CD4-positive, alpha-beta T cell (primary cell): ENCODE results near the gene E2F4. TPM values are rescaled to one million over a fixed set of nuclear protein-coding genes. Genes with fewer than 3 reads are reported as not detected.

Source experiments
- ATAC-seq: fragments of 200-7000 bp; cut with Tn5 transposase; one replicate; pipeline ENCODE4 v1.10.0; 2022; ENCODE audit warnings: mild to moderate bottlenecking; ENCODE audit not compliant: poor library complexity
- CTCF ChIA-PET: fragments of 350-600 bp; sonication (Branson Sonifier 250); formaldehyde crosslinking; loops from one replicate; lab custom pipeline; 2021; ENCODE audit warnings: antibody characterized with exemption, inconsistent platforms; lab: Charles Lee
- POLR2A ChIA-PET: fragments of 350-600 bp; sonication (Branson Sonifier 250); formaldehyde crosslinking; loops from one replicate; lab custom pipeline; 2021; ENCODE audit warnings: antibody characterized with exemption, inconsistent platforms; lab: Charles Lee
- DNase-seq, 14 experiments: peaks; one replicate each; pipeline ENCODE4 v3.0.0-alpha.2; 2013 to 2020; ENCODE audit warnings: mixed read lengths in 2 of 14
- H3K27ac ChIP-seq, 2 donors: one replicate each; pipeline versions ENCODE4 v1.5.1 to v1.7.0; 2013; ENCODE audit warnings: low read length in 2 of 2, low read depth in 1 of 2, mild to moderate bottlenecking in 1 of 2
- H3K27me3 ChIP-seq, 2 experiments: 1 replicate in 1 of 2; 2 replicates in 1 of 2; pipeline versions ENCODE4 v1.6.1 to v1.7.0; 2013; ENCODE audit warnings: low read length in 2 of 2, control low read depth in 1 of 2, mild to moderate bottlenecking in 1 of 2, moderate library complexity in 1 of 2; ENCODE audit not compliant: insufficient read depth in 2 of 2, control insufficient read depth in 1 of 2
- H3K36me3 ChIP-seq: one replicate; pipeline ENCODE4 v1.6.1; 2013; ENCODE audit warnings: low read length, control low read depth; ENCODE audit not compliant: insufficient read depth
- H3K4me1 ChIP-seq: one replicate; pipeline ENCODE4 v1.6.1; 2013; ENCODE audit warnings: low read length, control low read depth; ENCODE audit not compliant: insufficient read depth
- H3K4me3 ChIP-seq: one replicate; pipeline ENCODE4 v1.5.1; 2013; ENCODE audit warnings: mild to moderate bottlenecking, low read length, moderate library complexity
- H3K9me3 ChIP-seq, 2 experiments: 1 replicate in 1 of 2; 2 replicates in 1 of 2; pipeline versions ENCODE4 v1.6.1 to v1.7.0; 2013; ENCODE audit warnings: low read length in 2 of 2, mild to moderate bottlenecking in 2 of 2, control low read depth in 1 of 2, moderate library complexity in 1 of 2; ENCODE audit not compliant: control insufficient read depth in 1 of 2, insufficient read depth in 1 of 2
- H3K27ac Mint-ChIP-seq: one replicate; pipeline ENCODE4 v1.8.0; 2020; ENCODE audit warnings: mixed read lengths
- H3K27me3 Mint-ChIP-seq: one replicate; pipeline ENCODE4 v1.8.0; 2021; ENCODE audit warnings: mixed read lengths
- H3K36me3 Mint-ChIP-seq: one replicate; pipeline ENCODE4 v1.8.0; 2021; ENCODE audit warnings: low read depth, mixed read lengths
- H3K4me1 Mint-ChIP-seq: one replicate; pipeline ENCODE4 v1.8.0; 2021; ENCODE audit warnings: low read depth, mixed read lengths
- H3K4me3 Mint-ChIP-seq: one replicate; pipeline ENCODE4 v1.8.0; 2020; ENCODE audit warnings: mild to moderate bottlenecking, mixed read lengths
- H3K9me3 Mint-ChIP-seq: one replicate; pipeline ENCODE4 v1.8.0; 2020; ENCODE audit warnings: mixed read lengths
- intact Hi-C, 2 experiments: fragments of 100-400 bp; cut with DNase I in 1 of 2; cut with micrococcal nuclease in 1 of 2; formaldehyde crosslinking; loops; one replicate each; pipeline versions ENCODE4 v1.15.1 to v1.9.0; 2023 to 2025; cut with DNase I, micrococcal nuclease
- total RNA-seq, 174 experiments: library from RNA in 2 of 174; stranded (reverse) in 2 of 174; gene quantifications; one replicate each; pipeline ENCODE4 v1.2.3 and lab custom pipeline; 2021 to 2026
- TF ChIP-seq, protein P1 (sequence below): fragments of 200-600 bp; IDR thresholded peaks from one replicate; pipeline ENCODE4 v1.8.0; 2022; ENCODE audit warnings: antibody characterized with exemption, mild to moderate bottlenecking

E2F4 gene
- total RNA-seq, 2 experiments from 2014 or later, result 50.9 to 56.1 TPM

DNA sequence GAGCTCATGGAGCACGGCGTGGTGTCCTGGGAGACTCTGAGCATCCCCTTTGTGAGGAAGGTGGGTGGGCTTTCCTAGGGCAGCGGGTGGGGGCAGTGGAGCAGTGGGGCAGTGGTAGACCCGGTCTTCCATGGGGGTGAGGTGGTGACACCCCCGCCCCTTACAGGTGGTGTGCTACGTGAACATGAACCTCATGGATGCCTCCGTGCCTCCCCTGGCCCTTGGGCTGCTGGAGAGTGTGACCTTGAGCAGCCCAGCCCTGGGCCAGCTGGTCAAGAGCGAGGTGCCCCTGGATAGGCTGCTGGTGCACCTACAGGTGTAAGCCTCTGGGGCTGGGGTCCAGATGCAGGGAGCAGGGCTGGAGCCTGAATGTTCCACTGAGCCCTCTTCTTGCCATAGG, 8.5 kb downstream of the E2F4 start:
- Histone ChIP-seq H3K9me3 (no peaks in the 10 kb centered on the region), H3K4me1 (peaks cover 10% of the 10 kb centered on the region), H3K36me3 (peaks cover 66% of the 10 kb centered on the region), H3K27ac (no peak overlapping the region), H3K27me3 (no peaks in the 10 kb centered on the region), H3K4me3 (no peak overlapping the region)
- H3K36me3 Mint-ChIP-seq, result peaks cover 62% of the 10 kb centered on the region
- H3K9me3 Mint-ChIP-seq, result no peaks in the 10 kb centered on the region
- no peak for ATAC-seq
- no peak overlapping the region for H3K4me3 Mint-ChIP-seq
- POLR2A ChIA-PET, result interaction anchor here (0.6 kb wide), 1 partner anchor 225 kb away, joined by 3 read pairs; no protein-coding TSS in a partner anchor
- TF ChIP-seq, protein P1, sequence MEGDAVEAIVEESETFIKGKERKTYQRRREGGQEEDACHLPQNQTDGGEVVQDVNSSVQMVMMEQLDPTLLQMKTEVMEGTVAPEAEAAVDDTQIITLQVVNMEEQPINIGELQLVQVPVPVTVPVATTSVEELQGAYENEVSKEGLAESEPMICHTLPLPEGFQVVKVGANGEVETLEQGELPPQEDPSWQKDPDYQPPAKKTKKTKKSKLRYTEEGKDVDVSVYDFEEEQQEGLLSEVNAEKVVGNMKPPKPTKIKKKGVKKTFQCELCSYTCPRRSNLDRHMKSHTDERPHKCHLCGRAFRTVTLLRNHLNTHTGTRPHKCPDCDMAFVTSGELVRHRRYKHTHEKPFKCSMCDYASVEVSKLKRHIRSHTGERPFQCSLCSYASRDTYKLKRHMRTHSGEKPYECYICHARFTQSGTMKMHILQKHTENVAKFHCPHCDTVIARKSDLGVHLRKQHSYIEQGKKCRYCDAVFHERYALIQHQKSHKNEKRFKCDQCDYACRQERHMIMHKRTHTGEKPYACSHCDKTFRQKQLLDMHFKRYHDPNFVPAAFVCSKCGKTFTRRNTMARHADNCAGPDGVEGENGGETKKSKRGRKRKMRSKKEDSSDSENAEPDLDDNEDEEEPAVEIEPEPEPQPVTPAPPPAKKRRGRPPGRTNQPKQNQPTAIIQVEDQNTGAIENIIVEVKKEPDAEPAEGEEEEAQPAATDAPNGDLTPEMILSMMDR, result no peak
- intact Hi-C loops, result no loop called here
- no peak overlapping the region for H3K27ac Mint-ChIP-seq
- DNase-seq, result no peak
- CTCF ChIA-PET, result no interaction called here
- no peaks in the 10 kb centered on the region for H3K27me3 Mint-ChIP-seq
- H3K4me1 Mint-ChIP-seq, result peaks cover 21% of the 10 kb centered on the region

DNA sequence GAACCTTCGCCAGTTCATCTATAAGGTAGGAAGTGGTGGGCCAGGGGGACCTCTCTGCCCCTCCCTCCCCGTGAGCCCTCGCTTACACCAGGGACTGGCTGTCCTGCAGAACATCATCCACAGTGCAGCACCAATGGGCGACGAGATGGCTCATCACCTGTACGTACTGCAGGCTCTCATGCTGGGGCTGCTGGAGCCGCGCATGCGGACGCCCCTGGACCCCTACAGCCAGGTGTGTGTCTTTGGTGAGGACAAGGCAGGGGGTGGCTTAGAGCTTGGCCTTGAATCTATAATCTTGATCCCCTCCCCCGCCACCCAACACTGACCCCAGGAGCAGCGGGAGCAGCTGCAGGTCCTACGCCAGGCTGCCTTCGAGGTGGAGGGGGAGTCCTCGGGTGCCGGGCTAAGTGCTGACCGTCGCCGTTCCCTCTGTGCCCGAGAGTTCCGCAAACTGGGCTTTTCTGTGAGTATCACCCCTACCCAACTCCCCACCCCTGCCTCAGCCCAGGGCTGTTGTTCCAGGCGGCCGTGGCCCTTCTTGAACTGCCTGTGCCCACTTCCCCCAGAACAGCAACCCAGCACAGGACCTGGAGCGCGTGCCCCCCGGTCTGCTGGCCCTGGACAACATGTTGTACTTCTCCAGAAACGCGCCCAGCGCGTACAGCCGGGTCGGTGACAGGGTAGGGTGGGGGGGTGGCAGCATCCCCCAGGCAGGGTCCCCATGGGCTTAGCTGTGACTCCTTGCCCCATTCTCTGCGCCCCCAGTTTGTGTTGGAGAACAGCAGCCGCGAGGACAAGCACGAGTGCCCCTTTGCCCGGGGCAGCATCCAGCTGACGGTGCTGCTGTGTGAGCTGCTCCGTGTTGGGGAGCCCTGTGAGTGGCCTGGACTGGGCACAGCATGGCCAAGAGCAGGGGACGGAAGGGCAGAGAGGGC, 9.7 kb downstream of the E2F4 start:
- no peaks in the 10 kb centered on the region for H3K4me1 ChIP-seq
- Mint-ChIP-seq H3K4me1 (peaks cover 10% of the 10 kb centered on the region), H3K27me3 (no peaks in the 10 kb centered on the region), H3K27ac (no peak overlapping the region), H3K9me3 (no peaks in the 10 kb centered on the region), H3K4me3 (no peak overlapping the region), H3K36me3 (peaks cover 56% of the 10 kb centered on the region)
- POLR2A ChIA-PET, result interaction anchor here (1.4 kb wide), 1 partner anchor 46 kb away, joined by 3 read pairs; the partner anchor contains the start of gene FHOD1
- ATAC-seq, result no peak
- no peak for DNase-seq
- CTCF ChIA-PET, result no interaction called here
- H3K36me3 ChIP-seq, result peaks cover 59% of the 10 kb centered on the region
- H3K27ac ChIP-seq, result no peak overlapping the region
- no peak overlapping the region for H3K4me3 ChIP-seq
- H3K9me3 ChIP-seq, result no peaks in the 10 kb centered on the region
- no peaks in the 10 kb centered on the region for H3K27me3 ChIP-seq
- intact Hi-C loops, result no loop called here
- TF ChIP-seq, protein P1, result no peak

DNA sequence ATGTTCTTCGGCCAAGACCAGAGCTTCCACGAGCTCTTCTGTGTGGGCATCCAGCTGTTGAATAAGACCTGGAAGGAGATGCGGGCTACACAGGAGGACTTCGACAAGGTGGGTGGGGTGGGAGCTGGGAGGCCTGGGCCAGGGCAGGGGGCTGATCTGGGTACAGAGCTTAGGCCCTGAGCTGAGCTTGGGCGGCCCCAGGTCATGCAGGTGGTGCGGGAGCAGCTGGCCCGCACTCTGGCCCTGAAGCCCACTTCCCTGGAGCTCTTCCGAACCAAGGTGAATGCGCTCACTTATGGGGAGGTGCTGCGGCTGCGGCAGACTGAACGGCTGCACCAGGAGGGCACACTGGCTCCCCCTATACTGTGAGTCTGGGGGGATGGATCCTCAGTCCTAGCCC, 10.5 kb downstream of the E2F4 start:
- H3K36me3 Mint-ChIP-seq, result peaks cover 48% of the 10 kb centered on the region
- no peak overlapping the region for H3K4me3 Mint-ChIP-seq
- DNase-seq (no peak), ATAC-seq (no peak)
- peaks cover 6% of the 10 kb centered on the region for H3K4me1 Mint-ChIP-seq
- intact Hi-C loops, result no loop called here
- no peaks in the 10 kb centered on the region for H3K4me1 ChIP-seq
- no peak overlapping the region for H3K4me3 ChIP-seq
- H3K9me3 ChIP-seq, result no peaks in the 10 kb centered on the region
- no peak overlapping the region for H3K27ac ChIP-seq
- CTCF ChIA-PET, result no interaction called here
- no peaks in the 10 kb centered on the region for H3K27me3 Mint-ChIP-seq
- H3K27me3 ChIP-seq, result no peaks in the 10 kb centered on the region
- TF ChIP-seq, protein P1, result no peak
- peaks cover 52% of the 10 kb centered on the region for H3K36me3 ChIP-seq
- POLR2A ChIA-PET, result interaction anchor here (1.4 kb wide), 1 partner anchor 45 kb away, joined by 3 read pairs; the partner anchor contains the start of gene FHOD1
- H3K27ac Mint-ChIP-seq, result no peak overlapping the region
- no peaks in the 10 kb centered on the region for H3K9me3 Mint-ChIP-seq
